Activated naive CD8-positive, alpha-beta T cell treated with anti-CD3 and anti-CD28 coated beads, Interleukin-2, amount 10 ng/mL, durations not matched to agents 7 days and 5 days (primary cell): ENCODE results near the gene TRIO. TPM values are rescaled to one million over a fixed set of nuclear protein-coding genes. Genes with fewer than 3 reads are reported as not detected.

Source experiments
- ATAC-seq: fragments of 150-1000 bp; cut with Tn5 transposase; one replicate; pipeline ENCODE4 v1.10.0; 2021; ENCODE audit warnings: low read depth, moderate library complexity
- POLR2A ChIA-PET: fragments of 350-600 bp; sonication (Branson Sonifier 250); formaldehyde crosslinking; loops from one replicate; lab custom pipeline; 2021; ENCODE audit warnings: antibody characterized with exemption; lab: Charles Lee
- DNase-seq: peaks from one replicate; pipeline ENCODE4 v3.0.0; 2021
- H3K27ac Mint-ChIP-seq: one replicate; pipeline ENCODE4 v1.8.0; 2022; ENCODE audit warnings: mild to moderate bottlenecking, mixed read lengths
- H3K27me3 Mint-ChIP-seq: one replicate; pipeline ENCODE4 v1.8.0; 2022; ENCODE audit warnings: mild to moderate bottlenecking, moderate library complexity, mixed read lengths
- H3K36me3 Mint-ChIP-seq: one replicate; pipeline ENCODE4 v1.8.0; 2021; ENCODE audit warnings: mild to moderate bottlenecking, mixed read lengths
- H3K4me1 Mint-ChIP-seq: one replicate; pipeline ENCODE4 v1.8.0; 2021; ENCODE audit warnings: mixed read lengths
- H3K4me3 Mint-ChIP-seq: one replicate; pipeline ENCODE4 v1.8.0; 2022; ENCODE audit warnings: mild to moderate bottlenecking, moderate library complexity, mixed read lengths
- H3K9me3 Mint-ChIP-seq: one replicate; pipeline ENCODE4 v1.8.0; 2021; ENCODE audit warnings: mixed read lengths
- total RNA-seq, 2 experiments: library from RNA; stranded (reverse); gene quantifications; one replicate each; pipeline ENCODE4 v1.2.3, GENCODE V29; 2021

TRIO gene
- total RNA-seq, 2 experiments from 2014 or later = 7.7 to 7.9 TPM

DNA sequence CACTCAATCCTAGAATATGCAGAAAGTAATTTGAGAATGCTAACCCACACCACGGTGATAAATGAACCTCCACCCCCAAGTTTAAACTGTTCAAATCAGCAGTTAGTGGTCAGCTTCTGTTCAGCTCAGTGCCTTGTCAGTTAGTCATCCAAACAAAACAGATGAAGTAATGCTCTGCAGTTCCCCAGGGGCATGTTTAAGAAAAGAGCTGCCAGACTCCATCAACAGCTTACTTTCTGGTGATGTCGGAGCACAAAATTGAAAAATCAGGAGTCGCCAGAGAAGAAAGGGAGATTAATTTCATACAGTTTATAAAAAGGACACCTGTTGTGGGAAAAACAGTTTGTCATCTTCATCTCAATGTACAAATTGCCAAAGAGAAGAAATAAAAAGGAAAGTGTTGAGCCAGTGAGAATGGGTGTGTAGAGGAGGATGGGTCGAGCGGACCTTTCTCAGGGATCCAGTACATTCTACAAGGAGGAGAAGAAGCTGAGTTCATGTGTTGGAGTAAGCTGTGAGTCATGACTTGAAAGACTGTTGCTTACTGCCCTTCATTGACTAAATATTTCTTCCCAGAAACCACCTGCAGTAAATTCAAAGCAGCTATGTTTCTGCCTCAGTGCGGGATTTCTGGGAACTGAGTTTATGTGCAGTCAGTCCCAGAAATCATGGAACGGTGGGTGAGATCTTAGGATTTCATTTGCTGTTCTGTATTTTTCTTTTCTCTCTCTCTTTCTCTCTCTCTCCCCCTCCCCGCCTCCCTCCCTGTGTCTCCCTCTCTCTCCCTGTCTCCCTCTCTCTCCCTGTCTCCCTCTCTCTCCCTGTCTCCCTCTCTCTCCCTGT, 13.7 kb downstream of the TRIO start:
- H3K9me3 Mint-ChIP-seq = no peaks in the 10 kb centered on the region
- POLR2A ChIA-PET = no interaction called here
- H3K4me1 Mint-ChIP-seq = no peaks in the 10 kb centered on the region
- peaks cover 9% of the 10 kb centered on the region for H3K27me3 Mint-ChIP-seq
- H3K27ac Mint-ChIP-seq = no peak overlapping the region
- no peak overlapping the region for H3K4me3 Mint-ChIP-seq
- ATAC-seq = no peak
- DNase-seq = no peak
- no peaks in the 10 kb centered on the region for H3K36me3 Mint-ChIP-seq

DNA sequence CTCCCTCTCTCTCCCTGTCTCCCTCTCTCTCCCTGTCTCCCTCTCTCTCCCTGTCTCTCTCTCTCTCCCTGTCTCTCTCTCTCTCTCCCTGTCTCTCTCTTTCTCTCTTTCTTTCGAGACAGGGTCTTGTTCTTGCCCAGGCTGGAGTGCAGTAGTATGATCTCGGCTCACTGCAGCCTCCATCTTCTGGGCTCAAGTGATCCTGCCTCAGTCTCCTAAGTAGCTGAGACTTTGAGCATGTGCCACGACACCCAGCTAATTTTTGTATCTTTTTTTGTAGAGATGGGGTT, 14.3 kb downstream of the TRIO start:
- Mint-ChIP-seq H3K4me3 (no peak overlapping the region), H3K36me3 (no peaks in the 10 kb centered on the region), H3K4me1 (no peaks in the 10 kb centered on the region), H3K27me3 (peaks cover 9% of the 10 kb centered on the region), H3K27ac (no peak overlapping the region), H3K9me3 (no peaks in the 10 kb centered on the region)
- POLR2A ChIA-PET = no interaction called here
- no peak for ATAC-seq
- no peak for DNase-seq

DNA sequence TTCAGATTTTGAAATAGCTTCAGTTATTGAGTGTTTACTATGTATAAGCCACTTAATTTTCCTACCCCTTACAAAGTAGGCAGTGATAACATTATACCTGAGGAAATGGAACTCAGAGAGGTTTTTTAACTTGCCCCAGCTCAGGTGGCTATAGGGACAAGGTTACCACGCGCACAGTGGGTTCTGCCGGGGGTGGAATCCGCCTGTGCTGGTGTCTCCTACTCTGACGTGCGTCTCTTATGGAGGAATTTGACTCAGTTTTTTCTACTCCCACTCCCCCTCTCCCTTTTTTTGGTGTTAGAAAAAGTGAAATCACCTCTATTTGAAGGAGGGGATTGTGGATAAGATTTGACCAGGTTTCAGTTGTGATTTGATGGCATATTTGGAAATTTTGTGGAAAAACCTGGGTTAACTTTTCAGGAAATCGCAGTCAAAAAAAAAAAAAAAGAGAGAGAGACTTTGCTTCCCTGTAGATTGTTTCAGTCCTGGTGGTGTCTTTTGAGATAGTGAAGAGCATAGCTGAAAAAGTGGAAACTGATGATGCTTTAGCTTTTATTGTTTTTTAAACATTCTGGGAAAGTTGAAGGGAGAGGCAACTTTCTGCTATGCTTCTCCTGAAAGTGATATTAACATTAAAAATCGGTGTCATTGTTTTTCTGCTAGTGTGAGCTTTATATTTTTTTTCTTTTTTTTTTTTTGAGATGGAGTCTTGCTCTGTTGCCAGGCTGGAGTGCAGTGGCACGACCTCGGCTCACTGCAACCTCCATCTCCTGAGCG, 15.9 kb downstream of the TRIO start:
- Mint-ChIP-seq H3K4me1 (no peaks in the 10 kb centered on the region), H3K9me3 (peaks cover 2% of the 10 kb centered on the region), H3K4me3 (no peak overlapping the region), H3K36me3 (no peaks in the 10 kb centered on the region), H3K27ac (no peak overlapping the region), H3K27me3 (peaks cover 2% of the 10 kb centered on the region)
- no peak for ATAC-seq
- POLR2A ChIA-PET = no interaction called here
- no peak for DNase-seq

DNA sequence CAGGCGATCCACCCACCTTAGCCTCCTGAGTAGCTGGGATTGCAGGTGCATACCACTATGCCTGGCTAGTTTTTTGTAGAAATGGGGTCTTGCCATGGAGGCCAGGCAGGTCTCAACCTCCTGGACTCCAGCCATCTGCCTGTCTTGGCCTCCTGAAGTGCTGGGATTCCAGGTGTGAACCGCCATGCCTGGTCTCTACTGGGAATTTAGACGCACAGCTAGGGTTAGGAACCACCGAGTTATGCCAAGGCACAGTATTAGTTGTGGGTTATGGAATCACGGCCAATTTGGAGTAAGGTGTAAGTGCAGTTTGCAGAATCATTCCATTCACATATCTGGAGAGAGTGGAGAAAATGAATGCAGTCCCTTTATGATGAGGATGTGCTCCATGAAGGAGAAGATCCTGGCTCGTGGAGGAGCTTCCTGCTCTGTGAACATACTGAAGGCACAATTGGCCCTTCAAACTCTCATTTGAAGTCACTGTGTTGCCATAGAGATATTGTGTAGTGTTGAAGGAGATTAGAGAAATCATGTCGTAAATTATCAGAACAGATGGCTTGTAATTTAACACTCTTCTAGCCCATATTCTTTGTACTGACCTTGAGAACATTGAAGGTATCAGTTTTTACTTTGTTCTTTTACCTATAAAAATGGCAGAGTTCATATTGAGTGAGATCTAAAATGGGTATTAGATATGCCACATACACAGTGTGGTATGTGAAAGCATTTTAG, 18.8 kb downstream of the TRIO start:
- H3K9me3 Mint-ChIP-seq = peaks cover 3% of the 10 kb centered on the region
- no peaks in the 10 kb centered on the region for H3K4me1 Mint-ChIP-seq
- H3K27ac Mint-ChIP-seq = no peak overlapping the region
- H3K27me3 Mint-ChIP-seq = no peaks in the 10 kb centered on the region
- H3K4me3 Mint-ChIP-seq = no peak overlapping the region
- no peaks in the 10 kb centered on the region for H3K36me3 Mint-ChIP-seq
- DNase-seq (no peak), ATAC-seq (no peak)
- POLR2A ChIA-PET = no interaction called here

DNA sequence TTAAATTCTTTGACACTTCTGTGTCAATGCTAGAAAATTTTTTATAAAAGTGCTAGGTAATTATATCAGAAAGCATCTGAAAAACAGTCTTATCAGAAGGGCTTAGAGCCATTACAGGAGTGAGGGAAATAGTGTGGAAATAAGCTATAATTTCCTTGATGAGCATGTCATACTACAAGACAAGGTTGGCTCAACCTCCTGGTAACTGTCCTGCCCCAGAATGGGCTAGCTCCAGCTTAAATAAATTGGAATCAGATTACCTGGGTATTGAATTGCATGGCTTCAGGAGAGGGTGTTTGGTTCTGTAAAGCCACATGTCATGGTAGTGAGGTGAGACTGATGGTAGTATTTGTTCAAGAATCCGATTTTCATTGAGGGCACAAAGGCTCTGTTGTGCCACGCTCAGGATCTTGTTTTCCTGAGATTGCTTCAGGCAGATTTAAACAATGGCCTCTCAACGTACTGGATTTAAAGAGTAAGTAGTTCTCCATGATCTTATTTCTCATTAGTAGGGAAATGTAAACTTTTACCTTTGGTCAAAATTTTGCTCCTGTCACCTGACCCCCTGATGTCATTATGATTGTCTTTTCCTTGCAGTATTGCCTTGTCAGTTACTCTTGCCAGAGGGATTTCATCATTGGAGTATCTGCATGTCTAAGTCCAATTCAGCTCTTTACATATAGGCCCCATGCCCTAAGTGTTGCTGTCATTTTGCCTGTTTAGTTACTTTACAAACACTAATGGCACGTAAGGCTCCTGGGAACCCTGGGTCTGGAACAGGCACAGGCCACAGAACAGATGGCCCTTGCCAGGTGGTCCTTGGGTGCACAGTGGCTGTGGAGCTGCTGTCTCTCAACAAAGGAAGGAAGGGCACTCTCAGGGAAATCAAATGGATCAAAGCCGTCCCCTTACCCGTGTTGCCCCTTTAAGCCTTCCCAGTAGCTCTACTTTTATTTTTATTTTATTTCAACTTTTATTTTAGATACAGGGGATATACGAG, 21.3 kb downstream of the TRIO start:
- no peak overlapping the region for H3K27ac Mint-ChIP-seq
- peaks cover 2% of the 10 kb centered on the region for H3K36me3 Mint-ChIP-seq
- H3K4me3 Mint-ChIP-seq = no peak overlapping the region

DNA sequence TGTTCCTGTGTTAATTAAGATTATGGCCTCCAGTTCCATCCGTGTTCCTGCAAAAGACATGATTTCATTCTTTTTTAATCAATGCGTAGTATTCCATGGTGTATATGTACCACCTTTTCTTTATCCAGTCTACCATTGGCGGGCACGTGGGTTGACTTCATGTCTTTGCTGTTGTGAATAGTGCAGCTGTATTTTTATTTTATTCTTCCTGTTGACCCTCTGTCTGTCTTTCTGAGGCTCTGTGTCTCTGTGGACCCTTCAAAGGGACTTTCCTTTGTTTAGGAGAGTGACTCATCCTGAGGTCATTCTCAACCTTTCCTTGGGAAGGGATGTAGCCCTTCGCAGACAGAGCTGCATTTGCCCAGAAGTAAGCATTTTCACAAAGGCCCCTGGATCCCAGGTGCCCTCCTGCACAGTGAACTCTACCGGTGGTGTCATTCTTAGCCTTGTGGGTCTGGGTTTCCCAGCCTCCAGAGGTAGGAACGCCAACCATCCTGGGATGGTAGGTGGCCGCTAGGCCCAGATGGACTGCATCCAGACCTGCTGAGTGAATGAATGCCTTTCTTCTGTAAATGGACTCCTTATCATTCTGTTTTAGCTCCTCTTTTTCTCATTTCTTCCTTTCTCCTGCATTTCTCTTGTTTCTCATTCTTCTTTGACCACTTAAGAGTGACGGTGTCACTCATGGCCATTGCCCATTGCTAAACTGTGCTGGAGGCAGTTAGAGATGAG, 22.4 kb downstream of the TRIO start:
- POLR2A ChIA-PET = no interaction called here
- no peaks in the 10 kb centered on the region for H3K27me3 Mint-ChIP-seq
- ATAC-seq (no peak), DNase-seq (no peak)
- H3K36me3 Mint-ChIP-seq = peaks cover 2% of the 10 kb centered on the region
- no peaks in the 10 kb centered on the region for H3K4me1 Mint-ChIP-seq
- peaks cover 3% of the 10 kb centered on the region for H3K9me3 Mint-ChIP-seq
- no peak overlapping the region for H3K4me3 Mint-ChIP-seq
- H3K27ac Mint-ChIP-seq = no peak overlapping the region

More for the DNA sequence above, 21.3 kb downstream of the TRIO start:
- Mint-ChIP-seq H3K9me3 (peaks cover 3% of the 10 kb centered on the region), H3K4me1 (no peaks in the 10 kb centered on the region), H3K27me3 (no peaks in the 10 kb centered on the region)
- POLR2A ChIA-PET = no interaction called here
- DNase-seq (no peak), ATAC-seq (no peak)

DNA sequence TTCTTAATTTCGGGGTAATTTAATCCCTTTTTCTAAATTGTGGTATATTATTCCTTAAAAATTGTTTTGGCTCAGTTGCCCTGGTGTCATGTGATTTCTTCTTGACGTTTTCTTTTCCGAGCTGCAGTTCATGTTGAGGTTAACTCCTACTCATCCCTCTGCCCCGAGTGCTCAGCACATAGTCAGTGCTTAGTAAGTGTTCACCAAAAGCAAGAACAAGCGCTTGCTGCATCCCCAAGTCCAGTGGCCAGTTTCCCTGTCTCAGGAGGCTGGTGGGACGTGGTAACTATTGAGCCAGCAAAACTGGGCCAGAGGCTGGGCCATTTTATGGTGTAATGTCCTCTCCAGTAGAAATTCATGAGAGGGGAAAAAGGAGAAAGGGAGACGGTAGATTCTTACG, 23.3 kb downstream of the TRIO start:
- ATAC-seq (no peak), DNase-seq (no peak)
- Mint-ChIP-seq H3K36me3 (peaks cover 2% of the 10 kb centered on the region), H3K4me1 (no peaks in the 10 kb centered on the region), H3K9me3 (peaks cover 3% of the 10 kb centered on the region), H3K27me3 (peaks cover 2% of the 10 kb centered on the region), H3K4me3 (no peak overlapping the region), H3K27ac (no peak overlapping the region)
- POLR2A ChIA-PET = no interaction called here

DNA sequence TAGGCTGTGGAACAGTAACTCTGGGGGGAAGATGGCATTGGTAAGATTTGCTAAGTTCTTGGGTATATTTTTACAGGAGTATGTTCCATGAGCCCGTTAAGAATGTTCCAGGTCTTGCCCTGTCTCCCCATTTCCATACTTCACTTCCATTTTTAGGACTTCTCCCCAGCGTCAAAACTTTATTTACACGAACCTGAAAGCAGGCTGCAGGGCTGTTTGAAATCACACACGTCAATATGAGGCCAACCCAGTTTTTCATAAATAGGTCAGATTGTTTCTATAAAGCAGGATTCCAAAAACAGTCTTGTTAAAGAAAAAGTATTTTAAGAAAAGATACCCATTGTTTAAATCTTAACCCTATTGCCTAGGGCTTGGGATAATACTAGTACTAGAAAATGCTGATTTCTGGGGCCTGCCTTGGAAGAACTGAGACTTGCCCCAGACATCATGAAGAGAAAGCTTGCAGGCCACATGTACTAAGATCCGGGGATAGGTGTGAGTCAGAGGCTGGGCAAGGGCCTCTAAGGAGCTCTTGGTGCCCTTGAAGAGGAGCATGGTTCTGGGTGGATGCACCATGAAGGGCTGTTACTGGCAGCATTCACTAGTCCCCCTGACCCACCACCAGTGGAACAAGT, 24.2 kb downstream of the TRIO start:
- Mint-ChIP-seq H3K36me3 (peaks cover 2% of the 10 kb centered on the region), H3K4me3 (no peak overlapping the region), H3K27ac (no peak overlapping the region), H3K4me1 (no peaks in the 10 kb centered on the region), H3K9me3 (peaks cover 3% of the 10 kb centered on the region), H3K27me3 (peaks cover 9% of the 10 kb centered on the region)
- DNase-seq (no peak), ATAC-seq (no peak)
- POLR2A ChIA-PET = no interaction called here

DNA sequence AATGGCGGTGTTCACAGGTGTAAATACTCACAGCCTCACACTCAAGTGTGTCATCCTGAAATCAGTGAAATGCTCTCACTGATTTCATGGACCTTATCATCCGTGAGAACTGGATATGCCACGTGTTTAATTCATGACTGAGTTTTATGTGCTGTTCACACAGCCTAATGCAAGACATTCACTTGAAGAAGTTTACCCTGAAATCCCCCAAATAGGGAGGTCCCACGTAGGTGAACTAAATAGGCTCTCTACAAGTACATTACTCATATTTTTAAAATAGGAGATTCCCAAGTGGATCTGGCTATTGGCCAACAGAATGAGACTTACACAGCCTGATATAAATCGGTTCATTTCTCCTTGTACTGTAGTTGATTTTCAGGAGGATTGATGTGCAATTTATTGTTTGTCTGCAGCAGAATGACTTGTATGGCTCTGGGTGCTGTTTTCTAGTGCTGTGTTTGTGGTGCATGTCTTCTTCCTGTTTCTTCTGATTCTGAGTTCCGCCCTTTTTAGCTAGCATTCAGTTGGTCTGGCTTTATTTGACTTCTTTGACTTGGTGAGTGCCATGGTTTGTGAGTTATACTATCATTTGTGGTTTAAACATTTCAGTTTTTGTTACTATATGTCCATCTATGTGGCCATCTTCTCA, 25.1 kb downstream of the TRIO start:
- POLR2A ChIA-PET = no interaction called here
- DNase-seq (no peak), ATAC-seq (no peak)
- Mint-ChIP-seq H3K9me3 (peaks cover 3% of the 10 kb centered on the region), H3K27me3 (peaks cover 15% of the 10 kb centered on the region), H3K27ac (no peak overlapping the region), H3K4me1 (no peaks in the 10 kb centered on the region), H3K36me3 (peaks cover 2% of the 10 kb centered on the region), H3K4me3 (no peak overlapping the region)

DNA sequence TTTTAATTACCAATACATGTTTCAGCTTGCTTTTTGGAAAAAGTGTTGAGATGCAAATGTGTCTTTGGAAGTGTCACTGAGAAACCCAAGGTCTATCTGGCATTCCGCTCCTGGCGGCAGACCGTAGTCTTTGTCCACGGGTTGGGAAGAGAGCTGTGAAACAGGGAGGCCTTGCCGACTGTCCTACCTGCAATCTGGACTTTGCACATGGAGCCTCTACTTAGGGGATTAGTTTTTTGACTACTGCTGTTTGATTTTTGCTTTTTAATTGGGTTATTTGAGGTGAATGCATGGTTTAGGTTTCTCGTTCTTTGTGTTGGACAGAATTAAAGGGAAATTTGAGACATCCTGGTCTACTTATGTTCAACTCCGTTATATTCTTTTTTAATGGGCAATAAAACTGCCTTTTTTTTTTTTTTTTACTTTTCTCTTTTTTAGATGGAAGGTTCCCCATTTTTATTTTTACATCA, 25.7 kb downstream of the TRIO start:
- Mint-ChIP-seq H3K4me1 (no peaks in the 10 kb centered on the region), H3K9me3 (peaks cover 2% of the 10 kb centered on the region), H3K27me3 (peaks cover 15% of the 10 kb centered on the region), H3K27ac (no peak overlapping the region), H3K36me3 (peaks cover 2% of the 10 kb centered on the region), H3K4me3 (no peak overlapping the region)
- ATAC-seq = no peak
- no peak for DNase-seq
- POLR2A ChIA-PET = no interaction called here

DNA sequence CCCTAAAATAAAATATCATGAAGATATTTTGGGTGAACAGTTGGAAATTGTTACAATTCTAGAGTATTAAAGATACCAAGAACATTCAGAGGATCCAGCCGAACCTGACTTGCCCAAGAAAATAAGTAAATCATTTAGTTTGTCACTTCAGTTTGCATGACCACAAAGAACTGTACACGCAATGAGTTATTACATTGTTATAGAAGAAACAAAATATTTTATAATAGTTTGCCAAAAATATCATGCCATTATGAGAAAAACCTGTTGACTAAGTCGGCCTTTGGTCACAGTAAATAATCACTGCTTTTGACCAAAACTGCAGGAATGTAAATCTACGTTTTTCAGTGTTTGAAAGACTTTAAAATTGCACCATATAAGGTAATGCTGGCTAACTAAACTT, 27.9 kb downstream of the TRIO start:
- Mint-ChIP-seq H3K36me3 (peaks cover 2% of the 10 kb centered on the region), H3K4me3 (no peak overlapping the region), H3K27ac (no peak overlapping the region), H3K4me1 (peaks cover 2% of the 10 kb centered on the region), H3K9me3 (no peaks in the 10 kb centered on the region), H3K27me3 (peaks cover 23% of the 10 kb centered on the region)
- ATAC-seq = no peak
- POLR2A ChIA-PET = no interaction called here
- no peak for DNase-seq
